Omental fat pad (tissue), 4 donors: ENCODE data around the gene RAD1. TPM values are rescaled to one million over a fixed set of nuclear protein-coding genes. Genes with fewer than 3 reads are reported as not detected.
"Not testable (repeated sequence)": the region's sequence is repeated elsewhere in the genome, so short reads cannot be mapped to it uniquely, and the experiment has no call there.

Experiments
- ATAC-seq: fragments of 150-250 bp; one replicate; pipeline ENCODE4 v1.9.1; 2016; ENCODE audit warnings: mild to moderate bottlenecking, moderate library complexity; ENCODE audit not compliant: low FRiP score
- DNase-seq: peaks from one replicate; pipeline ENCODE4 v3.0.0-alpha.2; 2019; ENCODE audit warnings: low spot score
- total RNA-seq, 4 donors: library from RNA; depleted of rRNA; stranded (reverse); fragments of >200 nt; gene quantifications; one replicate each; pipeline ENCODE4 v1.1.0, GENCODE V29; 2016
- TF ChIP-seq, protein P1 (sequence below), 3 donors: fragments of 450-650 bp; IDR thresholded peaks; one replicate each; pipeline ENCODE4 v1.5.1; 2016 to 2017; ENCODE audit warnings: antibody characterized with exemption in 3 of 3, mild to moderate bottlenecking in 3 of 3, moderate library complexity in 2 of 3

RAD1 gene
- total RNA-seq, 4 donors from 2014 or later, result 12.3 to 22.9 (median 16.0) TPM

GRCh38 chr5:34927785-34928184 is 12.5 kb upstream of the RAD1 start:
- TF ChIP-seq, protein P1, sequence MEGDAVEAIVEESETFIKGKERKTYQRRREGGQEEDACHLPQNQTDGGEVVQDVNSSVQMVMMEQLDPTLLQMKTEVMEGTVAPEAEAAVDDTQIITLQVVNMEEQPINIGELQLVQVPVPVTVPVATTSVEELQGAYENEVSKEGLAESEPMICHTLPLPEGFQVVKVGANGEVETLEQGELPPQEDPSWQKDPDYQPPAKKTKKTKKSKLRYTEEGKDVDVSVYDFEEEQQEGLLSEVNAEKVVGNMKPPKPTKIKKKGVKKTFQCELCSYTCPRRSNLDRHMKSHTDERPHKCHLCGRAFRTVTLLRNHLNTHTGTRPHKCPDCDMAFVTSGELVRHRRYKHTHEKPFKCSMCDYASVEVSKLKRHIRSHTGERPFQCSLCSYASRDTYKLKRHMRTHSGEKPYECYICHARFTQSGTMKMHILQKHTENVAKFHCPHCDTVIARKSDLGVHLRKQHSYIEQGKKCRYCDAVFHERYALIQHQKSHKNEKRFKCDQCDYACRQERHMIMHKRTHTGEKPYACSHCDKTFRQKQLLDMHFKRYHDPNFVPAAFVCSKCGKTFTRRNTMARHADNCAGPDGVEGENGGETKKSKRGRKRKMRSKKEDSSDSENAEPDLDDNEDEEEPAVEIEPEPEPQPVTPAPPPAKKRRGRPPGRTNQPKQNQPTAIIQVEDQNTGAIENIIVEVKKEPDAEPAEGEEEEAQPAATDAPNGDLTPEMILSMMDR (IDR thresholded peaks at IDR 0.05), result no peak
- ATAC-seq, result no peak
- DNase-seq, result no peak

DNA sequence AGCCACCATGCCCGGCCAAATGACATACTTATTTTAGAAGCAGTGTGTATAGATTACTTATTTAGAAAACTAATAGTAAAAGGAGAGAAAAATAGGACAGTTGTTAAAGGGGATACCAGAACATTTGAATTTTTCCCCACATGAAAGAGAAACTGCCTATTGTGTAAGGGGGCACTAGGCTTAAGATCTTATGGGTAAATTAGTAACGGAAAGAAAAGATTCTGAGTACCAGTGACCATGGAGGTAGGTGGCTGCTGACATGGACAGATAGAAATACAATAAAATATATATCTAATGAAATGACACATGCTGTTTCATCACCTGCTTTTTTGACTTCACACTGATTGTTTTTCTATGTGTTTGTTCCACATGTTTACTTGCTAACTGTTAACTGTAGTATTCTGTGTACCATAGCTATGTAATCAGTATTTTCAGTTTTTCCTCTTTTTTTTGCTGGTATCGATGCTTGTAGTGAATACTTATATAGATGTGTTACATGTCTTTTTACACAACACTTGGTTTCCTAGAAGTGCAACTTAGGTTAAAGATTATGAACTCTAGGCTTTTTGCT is 11.1 kb upstream of the RAD1 start:
- ATAC-seq (no peak), DNase-seq (no peak)
- TF ChIP-seq, protein P1 (IDR thresholded peaks at IDR 0.05), result no peak

GRCh38 chr5:34924462-34924765 is 9.1 kb upstream of the RAD1 start:
- no peak for ATAC-seq
- TF ChIP-seq, protein P1 (IDR thresholded peaks at IDR 0.05), result no peak
- no peak for DNase-seq

DNA sequence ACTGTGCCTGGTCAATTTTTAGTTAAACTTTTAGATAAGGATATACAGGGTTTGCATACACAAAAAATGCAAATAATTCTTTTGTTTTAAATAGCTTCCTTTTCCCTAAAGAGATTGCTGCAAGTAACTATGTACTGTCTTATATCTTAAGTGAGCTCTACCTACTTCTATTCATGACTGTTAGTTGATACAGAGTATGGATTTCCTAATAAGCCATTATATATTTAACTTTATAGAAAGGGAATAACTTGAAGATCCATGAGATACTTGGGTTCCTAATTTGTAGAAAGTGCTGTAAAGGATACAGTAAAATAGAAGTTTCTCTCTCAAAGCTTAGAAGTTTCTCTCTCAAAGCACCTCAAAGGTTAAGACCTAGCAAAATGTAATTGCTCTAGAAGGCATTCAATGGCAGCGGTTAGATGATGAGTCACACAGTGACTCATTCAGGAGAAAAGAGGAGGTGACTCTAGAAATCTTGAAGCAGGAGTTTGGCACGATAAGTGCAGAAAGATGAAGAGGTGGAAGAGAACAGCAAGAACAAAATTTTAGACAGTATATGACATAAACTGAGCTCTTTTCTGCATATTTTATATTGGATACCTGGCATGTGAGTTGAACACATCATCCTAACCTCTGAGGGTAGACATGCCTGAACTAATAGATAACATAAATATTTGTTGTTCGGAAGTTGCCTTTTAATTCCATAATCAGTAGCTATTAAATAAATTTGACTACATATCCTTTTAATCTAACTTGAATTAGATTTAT is 8.6 kb upstream of the RAD1 start:
- TF ChIP-seq, protein P1 (IDR thresholded peaks at IDR 0.05), result no peak
- DNase-seq (no peak), ATAC-seq (peak; percentile 91)

GRCh38 chr5:34923256-34923655 is 8.0 kb upstream of the RAD1 start:
- ATAC-seq, result not testable (repeated sequence)

DNA sequence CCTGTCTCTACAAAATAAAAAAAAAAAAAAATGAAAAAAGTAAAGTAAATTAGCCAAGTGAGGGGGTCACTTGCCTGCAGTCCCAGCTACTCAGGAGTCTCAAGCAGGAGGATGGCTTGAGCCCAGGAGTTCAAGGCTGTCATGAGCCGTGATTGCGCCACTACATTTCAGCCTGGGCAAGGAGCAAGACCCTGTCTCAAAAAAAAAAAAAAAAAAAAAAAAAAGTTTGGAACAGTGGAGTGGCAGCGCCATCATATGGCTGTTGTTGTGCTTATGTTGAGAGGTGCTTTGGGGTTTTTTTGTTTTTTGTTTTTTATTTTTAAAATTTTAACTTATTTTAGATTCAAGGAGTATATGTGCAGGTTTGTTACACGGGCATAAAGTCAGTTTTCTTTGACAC is 3.8 kb upstream of the RAD1 start:
- TF ChIP-seq, protein P1 (IDR thresholded peaks at IDR 0.05), result no peak
- no peak for DNase-seq
- no peak for ATAC-seq

More at GRCh38 chr5:34923256-34923655, 8.0 kb upstream of the RAD1 start:
- not testable (repeated sequence) for DNase-seq

GRCh38 chr5:34918025-34918424 is 2.7 kb upstream of the RAD1 start:
- no peak for DNase-seq
- no peak for ATAC-seq
- TF ChIP-seq, protein P1 (IDR thresholded peaks at IDR 0.05), result no peak
